NCI-H460 (cell line): Measurements from ENCODE around the gene TMEM131. TPM values are rescaled to one million over a fixed set of nuclear protein-coding genes. Genes with fewer than 3 reads are reported as not detected.
"Not testable (repeated sequence)": the region's sequence is repeated elsewhere in the genome, so short reads cannot be mapped to it uniquely, and the experiment has no call there.

Source experiments
- DNase-seq: peaks from one replicate; pipeline ENCODE4 v3.0.0-alpha.2; 2016; ENCODE audit warnings: low read depth; ENCODE audit errors: extremely low read depth
- total RNA-seq: library from RNA; depleted of rRNA; stranded (reverse); fragments of >200 nt; shearing (Covaris generic); gene quantifications from 2 replicates; pipeline ENCODE4 v1.2.3, GENCODE V29; 2014

TMEM131 gene
- total RNA-seq, 1 experiment from 2014 or later: 23.9 TPM

DNA sequence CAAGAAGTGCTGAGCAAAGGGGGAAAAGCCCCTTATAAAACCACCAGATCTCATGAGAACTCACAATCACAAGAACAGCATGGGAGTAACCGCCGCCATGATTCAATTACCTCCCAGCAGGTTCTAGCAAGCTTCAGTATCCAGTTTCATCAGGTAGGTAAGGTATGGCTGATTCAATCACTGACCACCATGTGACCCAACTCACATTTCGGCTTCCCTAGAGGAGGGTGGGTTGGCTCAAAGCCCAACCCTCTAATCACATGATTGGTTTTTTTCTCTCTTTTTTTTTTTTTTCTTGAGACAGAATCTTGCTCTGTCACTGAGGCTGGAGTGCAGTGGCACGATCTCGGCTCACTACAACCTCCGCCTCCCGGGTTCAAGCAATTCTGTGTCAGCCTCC lies 78.1 kb downstream of the TMEM131 start:
- DNase-seq: not testable (repeated sequence)

- DNase-seq: no peak
Observed at GRCh38 chr2:97914691-97915213, 81.0 kb downstream of the TMEM131 start.

GRCh38 chr2:97913846-97914245 lies 81.9 kb downstream of the TMEM131 start:
- DNase-seq: no peak

DNA sequence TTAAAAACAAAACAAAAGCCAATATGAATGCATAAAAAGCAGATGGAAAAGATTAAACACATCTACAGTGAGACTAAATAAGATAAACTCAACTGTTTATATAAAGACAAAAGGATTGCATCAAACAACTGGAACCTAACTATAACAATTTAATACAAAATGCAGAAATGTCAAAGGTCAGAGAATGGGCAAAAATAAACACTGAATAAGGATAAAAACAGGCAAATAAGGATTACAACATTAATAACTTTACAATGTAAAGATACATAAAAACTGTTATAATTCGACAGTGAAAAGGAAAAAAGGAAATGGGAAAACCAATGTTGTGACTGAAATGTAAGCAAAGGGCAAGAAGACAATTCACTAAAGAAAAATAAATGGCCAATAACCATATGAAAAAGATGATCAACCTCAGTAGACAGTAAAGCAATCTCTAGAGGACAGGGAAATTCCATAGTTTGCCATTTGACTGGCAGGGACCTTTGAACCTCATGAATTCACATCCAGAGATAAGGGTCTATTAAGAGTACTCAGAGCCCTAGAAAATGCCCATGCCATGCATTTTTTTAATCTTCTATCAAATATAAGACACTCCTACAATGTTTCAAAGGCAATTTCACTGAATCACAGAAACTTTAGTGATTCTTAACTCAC lies 83.7 kb downstream of the TMEM131 start:
- DNase-seq: no peak

- no peak for DNase-seq
Observed at GRCh38 chr2:97911206-97911921, 84.4 kb downstream of the TMEM131 start.

DNA sequence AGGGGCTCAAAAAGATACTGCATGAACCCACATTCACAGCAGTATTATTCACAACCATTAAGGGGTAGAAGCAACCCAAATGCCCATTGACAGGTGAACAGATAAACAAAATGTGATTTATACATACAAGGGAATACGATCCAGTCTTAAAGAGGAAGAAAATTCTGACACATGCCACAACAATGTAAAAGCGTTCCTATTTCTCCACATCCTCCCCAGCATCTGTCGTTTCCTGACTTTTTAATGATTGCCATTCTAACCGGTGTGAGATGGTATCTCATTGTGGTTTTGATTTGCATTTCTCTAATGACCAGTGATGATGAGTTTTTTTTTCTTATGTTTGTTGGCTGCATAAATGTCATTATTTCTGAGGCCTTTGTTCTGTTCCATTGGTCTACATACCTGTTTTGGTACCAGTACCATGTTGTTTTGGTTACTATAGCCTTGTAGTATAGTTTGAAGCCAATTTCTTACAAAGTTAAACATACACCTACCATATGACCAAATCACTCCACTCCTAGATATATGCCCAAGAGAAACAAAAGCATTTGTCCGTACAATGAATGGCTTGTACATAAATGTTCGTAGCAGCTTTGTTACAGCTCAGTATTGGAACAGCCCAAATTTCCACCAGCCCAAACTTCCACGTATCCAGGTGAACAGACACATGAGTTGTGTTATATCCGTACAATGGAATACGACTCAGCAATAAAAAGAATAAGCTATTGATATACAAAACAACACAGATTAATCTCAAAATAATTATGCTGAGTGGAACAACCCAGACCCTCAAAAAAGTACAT lies 85.1 kb downstream of the TMEM131 start:
- no peak for DNase-seq

DNA sequence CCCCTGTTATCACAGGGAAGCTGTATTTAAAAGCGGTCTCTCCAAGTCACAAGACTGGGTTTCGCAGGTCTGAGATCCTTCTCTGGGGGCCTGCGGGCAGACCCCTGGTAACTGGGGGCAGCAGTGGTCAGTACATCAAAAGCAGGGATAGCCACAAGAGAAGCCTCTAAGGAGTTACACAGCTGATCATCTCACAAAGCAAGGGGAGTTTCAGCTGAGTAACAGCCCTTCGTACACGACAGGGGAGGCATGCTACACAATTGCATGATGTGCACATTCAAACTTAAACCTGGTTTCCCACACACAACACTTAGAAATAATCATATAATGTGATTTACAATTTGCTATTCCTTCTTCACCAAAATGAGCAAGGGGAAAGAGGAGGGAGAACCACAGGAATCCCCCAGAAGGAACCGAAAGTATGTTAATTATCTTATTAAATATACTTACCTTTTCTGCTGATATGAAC lies 87.5 kb downstream of the TMEM131 start:
- no peak for DNase-seq

DNA sequence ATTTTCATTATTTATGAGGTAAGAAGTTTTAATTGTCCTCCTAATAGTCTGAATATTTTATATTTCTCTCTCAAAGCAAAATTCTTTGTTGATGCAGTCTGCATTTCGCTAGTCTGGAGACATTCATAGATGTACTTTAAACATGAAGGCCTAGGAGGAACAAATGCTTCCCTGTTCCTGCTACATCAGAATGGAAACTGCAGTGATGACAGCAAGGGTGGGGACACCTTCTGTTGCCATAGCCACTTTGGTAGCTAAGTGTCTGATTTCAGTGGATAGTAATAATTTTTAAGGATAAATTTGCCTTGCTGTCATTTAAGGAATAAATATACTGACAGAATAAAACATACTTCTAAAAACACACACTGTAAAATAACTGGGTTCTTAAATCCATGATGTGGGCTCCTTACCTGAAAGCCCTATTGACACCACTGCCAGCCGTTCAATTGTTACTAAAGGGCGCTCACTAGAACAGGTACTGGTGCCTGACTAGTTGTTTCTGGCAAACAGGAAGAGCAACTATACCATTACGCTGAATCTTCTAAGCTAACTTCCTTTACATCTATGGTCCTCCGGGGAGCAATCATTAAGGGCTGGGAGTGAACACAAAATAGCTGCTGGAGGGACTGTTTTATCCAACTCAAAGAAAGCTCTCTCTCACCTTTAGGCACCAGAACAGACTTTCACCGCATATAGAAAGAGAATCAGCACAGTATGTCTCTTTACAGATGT lies 88.2 kb downstream of the TMEM131 start:
- DNase-seq: no peak

DNA sequence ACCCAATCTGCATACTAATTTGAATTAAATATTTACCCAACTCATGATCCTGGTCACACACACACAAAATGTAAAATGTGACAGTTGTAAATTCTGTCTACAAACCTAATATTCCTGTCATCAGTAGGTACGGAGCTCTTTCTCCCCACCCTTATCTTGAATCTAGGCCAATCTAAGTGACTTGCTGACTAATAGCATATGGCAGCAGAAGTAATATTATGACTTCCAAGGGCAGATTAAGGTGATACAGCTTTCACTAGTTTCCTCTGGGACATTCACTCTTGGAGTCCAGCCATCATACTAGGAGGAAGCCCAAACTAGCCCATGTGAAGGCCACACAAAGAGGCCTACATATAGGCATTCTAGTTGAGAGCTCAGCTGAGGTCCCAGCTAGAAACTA lies 89.4 kb downstream of the TMEM131 start:
- DNase-seq: no peak

- no peak for DNase-seq
Observed at GRCh38 chr2:97905294-97905693, 90.5 kb downstream of the TMEM131 start.

GRCh38 chr2:97901862-97902261 lies 93.9 kb downstream of the TMEM131 start:
- DNase-seq: no peak

- DNase-seq: no peak
Observed at GRCh38 chr2:97900806-97901205, 94.9 kb downstream of the TMEM131 start.

GRCh38 chr2:97893042-97893441 lies 102.7 kb downstream of the TMEM131 start:
- not testable (repeated sequence) for DNase-seq

DNA sequence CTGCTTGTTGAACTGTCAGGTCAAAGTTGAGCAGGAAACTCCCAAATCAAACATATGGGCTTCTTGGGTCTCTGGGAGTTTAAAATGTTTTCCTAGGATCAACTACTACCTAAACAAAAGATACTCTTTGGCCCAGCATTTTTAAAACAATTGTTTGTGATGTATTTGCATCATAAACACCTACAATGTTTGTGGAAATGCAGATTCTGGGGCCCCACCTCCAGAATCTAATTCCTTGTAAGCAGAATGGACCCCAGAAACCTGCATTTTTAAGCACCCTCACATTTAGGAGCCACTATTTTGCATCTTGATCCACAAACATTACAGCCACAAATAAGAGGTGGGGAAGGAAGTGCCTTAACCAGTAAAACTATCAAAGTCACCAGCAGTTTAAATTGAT lies 104.1 kb downstream of the TMEM131 start:
- no peak for DNase-seq

DNA sequence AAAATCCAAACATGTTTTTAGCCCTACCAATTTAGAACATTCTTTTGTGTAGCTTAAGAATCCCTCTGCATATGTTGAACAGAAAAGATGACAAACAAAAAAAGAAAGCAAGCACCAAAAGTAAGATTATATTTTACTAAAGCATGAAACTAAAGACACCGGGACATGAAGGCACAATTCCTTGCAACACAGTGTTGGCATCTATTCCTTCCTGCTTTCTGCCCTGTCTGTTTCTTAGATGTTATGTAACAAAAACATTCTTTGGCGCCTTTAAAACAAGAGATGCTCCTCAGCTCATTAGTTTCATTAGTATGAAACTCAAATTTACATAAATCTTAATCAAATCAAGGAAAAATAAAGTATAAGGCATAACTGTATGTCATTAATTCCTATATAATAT lies 106.6 kb downstream of the TMEM131 start:
- DNase-seq: no peak

DNA sequence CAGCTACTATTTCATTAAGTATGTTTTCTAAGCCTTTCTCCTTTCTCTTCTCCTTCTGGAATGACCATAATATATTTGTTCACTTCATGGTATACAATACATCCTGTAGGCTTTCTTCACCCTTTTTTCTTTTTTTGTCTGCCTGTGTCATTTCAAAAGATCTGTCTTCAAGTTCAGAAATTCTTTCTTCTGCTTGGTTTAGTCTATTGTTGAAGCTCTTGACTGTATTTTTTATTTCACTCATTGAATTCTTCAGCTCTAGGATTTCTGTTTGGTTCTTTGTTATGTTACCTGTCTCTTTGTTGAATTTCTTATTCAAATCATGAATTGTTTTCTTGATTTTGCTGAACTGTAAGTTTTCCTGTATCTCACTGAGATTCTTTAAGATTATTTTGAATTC lies 109.9 kb downstream of the TMEM131 start:
- no peak for DNase-seq

DNA sequence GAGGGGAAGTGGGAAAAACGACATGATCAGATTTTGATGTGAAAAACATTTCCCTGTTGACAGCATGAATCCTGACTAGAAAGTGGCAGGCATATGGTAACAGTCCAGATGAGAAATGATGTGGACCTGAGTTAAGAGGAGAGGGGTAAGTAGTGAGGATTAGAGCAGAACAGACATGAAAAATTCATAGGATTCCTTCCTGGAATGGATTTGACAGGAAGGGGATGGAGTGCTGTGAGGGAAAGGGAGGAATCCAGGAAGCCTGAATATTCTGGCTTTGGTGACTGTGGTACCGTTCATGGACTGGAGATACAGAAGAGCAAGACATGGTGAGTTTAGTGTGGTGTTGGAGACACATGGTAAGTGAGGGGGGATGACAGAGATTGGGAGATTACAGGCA lies 115.4 kb downstream of the TMEM131 start:
- DNase-seq: no peak

- no peak for DNase-seq
Observed at GRCh38 chr2:97878865-97879264, 116.9 kb downstream of the TMEM131 start.

DNA sequence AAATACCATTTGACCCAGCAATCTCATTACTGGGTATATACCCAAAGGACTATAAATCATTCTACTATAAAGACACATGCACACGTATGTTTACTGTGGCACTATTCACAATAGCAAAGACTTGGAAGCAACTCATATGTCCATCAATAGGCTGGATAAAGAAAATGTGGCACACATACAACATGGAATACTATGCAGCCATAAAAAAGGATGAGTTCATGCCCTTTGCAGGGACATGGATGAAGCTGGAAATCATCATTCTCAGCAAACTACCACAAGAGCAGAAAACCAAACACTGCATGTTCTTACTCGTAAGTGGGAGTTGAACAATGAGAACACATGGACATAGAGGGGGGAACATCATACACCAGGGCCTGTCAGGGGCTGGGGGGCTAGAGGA lies 117.4 kb downstream of the TMEM131 start:
- not testable (repeated sequence) for DNase-seq

DNA sequence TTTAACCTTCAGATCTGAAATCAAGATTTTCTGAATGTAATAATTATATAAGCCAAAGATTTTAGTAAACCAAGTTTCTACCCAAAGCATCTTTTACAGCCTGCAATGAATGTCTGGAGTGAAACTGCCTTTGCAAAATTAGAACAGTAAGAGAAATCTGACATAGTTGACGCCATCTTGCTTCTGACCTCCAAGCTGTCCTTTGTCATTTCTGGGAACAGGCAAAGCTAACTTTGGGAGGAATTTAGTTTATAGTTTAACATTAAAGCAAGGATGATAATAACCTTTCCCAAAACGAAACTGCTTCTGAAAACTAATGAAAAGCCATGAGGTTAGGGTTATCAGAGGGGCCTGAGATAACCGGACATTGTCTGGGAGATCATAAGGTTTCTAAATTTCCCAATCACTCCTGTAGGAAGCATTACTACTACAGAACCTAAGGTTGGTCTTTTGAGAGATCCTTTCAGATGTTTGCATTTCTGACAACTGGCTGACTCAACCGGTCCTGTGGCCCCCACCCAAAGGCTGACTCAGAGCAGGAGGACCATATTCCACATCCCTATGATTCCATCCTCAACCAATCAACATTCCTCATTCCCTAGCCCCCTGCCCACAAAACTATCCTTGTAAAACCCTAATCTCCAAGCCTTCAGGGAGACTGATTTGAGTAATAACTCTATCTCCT lies 124.5 kb downstream of the TMEM131 start:
- DNase-seq: peak; percentile 39
